Body of pancreas (tissue), 4 donors: Measurements from ENCODE around the gene TM4SF20. TPM values are rescaled to one million over a fixed set of nuclear protein-coding genes. Genes with fewer than 3 reads are reported as not detected.

Experiments used
- ATAC-seq: fragments of 150-250 bp; one replicate; pipeline ENCODE4 v1.9.1; 2016
- DNase-seq, 4 donors: peaks; one replicate each; pipeline ENCODE4 v3.0.0-alpha.2; 2019
- H3K27ac ChIP-seq, 4 donors: fragments of 200-600 bp; sonication (generic); 1 replicate in 3 of 4; 2 replicates in 1 of 4; pipeline versions ENCODE4 v1.5.1 to v1.6.1; 2016 to 2019; ENCODE audit warnings: mild to moderate bottlenecking in 1 of 4, mixed read lengths in 1 of 4, moderate library complexity in 1 of 4
- H3K27me3 ChIP-seq, 2 donors: fragments of 200-600 bp; sonication (generic); one replicate each; pipeline ENCODE4 v1.6.0; 2016; ENCODE audit warnings: mild to moderate bottlenecking in 1 of 2
- H3K36me3 ChIP-seq, 2 donors: fragments of 200-600 bp; sonication (generic); replicated peaks in 1 of 2; 2 replicates each; pipeline ENCODE4 v1.5.1; 2016; ENCODE audit warnings: low read depth in 2 of 2; ENCODE audit not compliant: insufficient read depth in 1 of 2
- H3K4me1 ChIP-seq: fragments of 200-600 bp; sonication (generic); one replicate; pipeline ENCODE4 v1.6.0; 2016
- H3K4me3 ChIP-seq, 2 donors: fragments of 200-600 bp; sonication (generic); 1 replicate in 1 of 2; 2 replicates in 1 of 2; pipeline ENCODE4 v1.5.1; 2016 to 2019
- H3K9me3 ChIP-seq, 3 donors: fragments of 200-600 bp; sonication (generic); 1 replicate in 2 of 3; 2 replicates in 1 of 3; pipeline ENCODE4 v1.5.1; 2016
- POLR2A ChIP-seq, 3 donors: fragments of 450-650 bp; IDR thresholded peaks; one replicate each; pipeline ENCODE4 v1.6.1; 2016; ENCODE audit warnings: antibody characterized with exemption in 3 of 3, mild to moderate bottlenecking in 2 of 3
- WGBS, 2 donors: methylation state at CpG; one replicate each; pipeline ENCODE4 v1.1.5; 2017; 5-methylcytosine and 5-hydroxymethylcytosine counted together
- intact Hi-C: fragments of 100-400 bp; cut with DNase I; formaldehyde crosslinking; loops from one replicate; pipeline ENCODE4 v1.15.1; 2023
- total RNA-seq, 2 donors: library from RNA; depleted of rRNA; stranded (reverse); fragments of >200 nt; gene quantifications; one replicate each; pipeline ENCODE4 v1.1.0, GENCODE V29; 2016
- TF ChIP-seq, protein P1 (sequence below), 7 experiments: fragments of 450-650 bp in 4 of 7; fragments of 200-600 bp in 3 of 7; sonication (generic) in 3 of 7; IDR thresholded peaks; one replicate each; pipeline ENCODE4 v1.5.1; 2016 to 2019; ENCODE audit warnings: antibody characterized with exemption in 7 of 7

TM4SF20 gene
- total RNA-seq, 2 donors from 2014 or later: not detected

DNA sequence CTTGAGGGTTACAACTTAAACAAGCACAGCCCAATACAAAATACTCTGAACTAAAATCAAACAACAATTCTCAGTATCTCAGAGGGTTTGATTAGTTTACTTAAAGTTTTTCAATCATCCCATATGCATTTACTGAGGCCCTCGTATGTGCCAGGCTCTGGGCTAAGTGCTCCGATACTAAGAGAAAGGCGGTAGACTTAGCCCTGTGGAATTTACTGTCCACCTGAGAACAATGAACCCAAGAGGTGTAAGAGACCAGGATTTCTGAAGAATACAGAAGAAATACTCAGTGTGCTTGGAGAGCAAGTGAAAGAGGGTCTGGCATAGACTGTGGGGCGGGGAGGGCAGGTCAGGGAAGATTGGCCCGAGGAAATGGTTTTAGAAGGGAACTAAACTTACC is 33.8 kb upstream of the TM4SF20 start:
- no peak for ATAC-seq
- no peak for TF ChIP-seq POLR2A (IDR thresholded peaks at IDR 0.05)
- Histone ChIP-seq H3K27me3 (no peaks in the 10 kb centered on the region), H3K27ac (no peak overlapping the region), H3K36me3 (no peaks in the 10 kb centered on the region), H3K4me3 (no peak overlapping the region), H3K4me1 (no peaks in the 10 kb centered on the region), H3K9me3 (no peaks in the 10 kb centered on the region)
- no peak for DNase-seq
- intact Hi-C loops: loop anchor here (10.0 kb wide), 1 partner anchor 52 kb away; no protein-coding TSS in a partner anchor
- 82 to 88% methylated on average over 5 of the region's 5 CpGs for WGBS, 2 donors

DNA sequence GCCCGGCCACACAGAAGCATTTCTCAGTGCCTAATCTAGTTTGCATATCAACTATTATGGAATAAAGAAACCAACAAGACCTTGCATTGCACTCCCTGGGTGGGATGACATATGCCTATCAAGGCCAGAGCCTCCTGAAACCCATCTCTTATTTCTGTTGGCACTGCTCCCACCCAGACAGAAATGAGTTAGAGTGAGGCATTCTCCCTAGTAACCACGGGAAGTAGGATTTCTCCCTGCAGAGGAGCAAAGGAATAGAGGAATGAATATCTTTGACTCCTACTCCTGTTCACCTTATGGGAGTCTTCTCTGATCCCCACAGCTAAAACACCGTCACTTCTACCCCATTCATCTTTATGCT is 32.9 kb upstream of the TM4SF20 start:
- WGBS, 2 donors: 74 to 77% methylated on average over 3 of the region's 3 CpGs
- H3K4me1 ChIP-seq: peaks cover 1% of the 10 kb centered on the region
- no peaks in the 10 kb centered on the region for H3K27me3 ChIP-seq
- ATAC-seq (no peak), DNase-seq (no peak)
- TF ChIP-seq, protein P1, sequence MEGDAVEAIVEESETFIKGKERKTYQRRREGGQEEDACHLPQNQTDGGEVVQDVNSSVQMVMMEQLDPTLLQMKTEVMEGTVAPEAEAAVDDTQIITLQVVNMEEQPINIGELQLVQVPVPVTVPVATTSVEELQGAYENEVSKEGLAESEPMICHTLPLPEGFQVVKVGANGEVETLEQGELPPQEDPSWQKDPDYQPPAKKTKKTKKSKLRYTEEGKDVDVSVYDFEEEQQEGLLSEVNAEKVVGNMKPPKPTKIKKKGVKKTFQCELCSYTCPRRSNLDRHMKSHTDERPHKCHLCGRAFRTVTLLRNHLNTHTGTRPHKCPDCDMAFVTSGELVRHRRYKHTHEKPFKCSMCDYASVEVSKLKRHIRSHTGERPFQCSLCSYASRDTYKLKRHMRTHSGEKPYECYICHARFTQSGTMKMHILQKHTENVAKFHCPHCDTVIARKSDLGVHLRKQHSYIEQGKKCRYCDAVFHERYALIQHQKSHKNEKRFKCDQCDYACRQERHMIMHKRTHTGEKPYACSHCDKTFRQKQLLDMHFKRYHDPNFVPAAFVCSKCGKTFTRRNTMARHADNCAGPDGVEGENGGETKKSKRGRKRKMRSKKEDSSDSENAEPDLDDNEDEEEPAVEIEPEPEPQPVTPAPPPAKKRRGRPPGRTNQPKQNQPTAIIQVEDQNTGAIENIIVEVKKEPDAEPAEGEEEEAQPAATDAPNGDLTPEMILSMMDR (IDR thresholded peaks at IDR 0.05): no peak
- no peak for TF ChIP-seq POLR2A (IDR thresholded peaks at IDR 0.05)
- intact Hi-C loops: loop anchor here (10.0 kb wide), 1 partner anchor 53 kb away; no protein-coding TSS in a partner anchor
- no peaks in the 10 kb centered on the region for H3K36me3 ChIP-seq
- H3K4me3 ChIP-seq: no peak overlapping the region
- no peak overlapping the region for H3K27ac ChIP-seq
- no peaks in the 10 kb centered on the region for H3K9me3 ChIP-seq

DNA sequence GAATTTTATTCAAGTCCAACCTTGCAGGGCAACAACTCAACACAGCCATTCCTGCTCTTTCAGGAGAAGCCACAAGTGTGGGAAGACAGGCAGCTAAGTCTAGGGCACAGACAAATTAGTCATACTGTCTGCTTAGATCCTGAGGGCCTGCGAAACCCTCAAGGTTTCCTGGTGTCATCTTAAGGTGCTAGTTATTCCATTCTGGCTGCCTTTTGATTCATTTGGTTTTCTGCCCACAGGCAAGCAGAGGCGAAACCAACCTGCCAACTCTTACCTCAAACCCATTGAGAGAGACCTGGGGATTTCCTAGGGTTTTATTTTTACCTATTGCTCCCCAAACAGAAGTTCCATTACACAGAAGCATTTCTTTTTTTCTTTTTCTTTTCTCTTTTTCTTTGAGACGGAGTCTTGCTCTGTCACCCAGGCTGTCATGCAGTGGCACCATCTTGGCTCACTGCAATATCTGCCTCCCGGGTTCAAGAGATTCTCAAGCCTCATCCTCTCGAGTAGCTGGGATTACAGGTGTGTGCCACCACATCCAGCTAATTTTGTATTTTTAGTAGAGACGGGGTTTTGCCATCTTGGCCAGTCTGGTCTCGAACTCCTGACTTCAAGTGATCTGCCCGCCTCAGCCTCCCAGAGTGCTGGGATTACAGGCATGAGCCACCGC is 32.3 kb upstream of the TM4SF20 start:
- TF ChIP-seq POLR2A (IDR thresholded peaks at IDR 0.05): no peak
- TF ChIP-seq, protein P1 (IDR thresholded peaks at IDR 0.05): no peak
- no peaks in the 10 kb centered on the region for H3K9me3 ChIP-seq
- no peaks in the 10 kb centered on the region for H3K36me3 ChIP-seq
- H3K4me1 ChIP-seq: peaks cover 7% of the 10 kb centered on the region
- DNase-seq (no peak), ATAC-seq (no peak)
- H3K27me3 ChIP-seq: no peaks in the 10 kb centered on the region
- H3K4me3 ChIP-seq: no peak overlapping the region
- no peak overlapping the region for H3K27ac ChIP-seq
- WGBS, 2 donors: 86 to 90% methylated on average over 9 of the region's 9 CpGs
- intact Hi-C loops: loop anchor here (10.0 kb wide), 1 partner anchor 53 kb away; no protein-coding TSS in a partner anchor

- Histone ChIP-seq H3K4me3 (no peak overlapping the region), H3K9me3 (no peaks in the 10 kb centered on the region), H3K27me3 (no peaks in the 10 kb centered on the region), H3K4me1 (peaks cover 10% of the 10 kb centered on the region), H3K27ac (no peak overlapping the region), H3K36me3 (no peaks in the 10 kb centered on the region)
- DNase-seq (no peak), ATAC-seq (no peak)
- 53 to 57% methylated on average over 3 of the region's 3 CpGs for WGBS, 2 donors
- intact Hi-C loops: loop anchor here (10.0 kb wide), 1 partner anchor 55 kb away; no protein-coding TSS in a partner anchor
- TF ChIP-seq POLR2A (IDR thresholded peaks at IDR 0.05): no peak
- TF ChIP-seq, protein P1 (IDR thresholded peaks at IDR 0.05): no peak
These were observed 31.1 kb upstream of the TM4SF20 start for GRCh38 chr2:227410191-227410590.

DNA sequence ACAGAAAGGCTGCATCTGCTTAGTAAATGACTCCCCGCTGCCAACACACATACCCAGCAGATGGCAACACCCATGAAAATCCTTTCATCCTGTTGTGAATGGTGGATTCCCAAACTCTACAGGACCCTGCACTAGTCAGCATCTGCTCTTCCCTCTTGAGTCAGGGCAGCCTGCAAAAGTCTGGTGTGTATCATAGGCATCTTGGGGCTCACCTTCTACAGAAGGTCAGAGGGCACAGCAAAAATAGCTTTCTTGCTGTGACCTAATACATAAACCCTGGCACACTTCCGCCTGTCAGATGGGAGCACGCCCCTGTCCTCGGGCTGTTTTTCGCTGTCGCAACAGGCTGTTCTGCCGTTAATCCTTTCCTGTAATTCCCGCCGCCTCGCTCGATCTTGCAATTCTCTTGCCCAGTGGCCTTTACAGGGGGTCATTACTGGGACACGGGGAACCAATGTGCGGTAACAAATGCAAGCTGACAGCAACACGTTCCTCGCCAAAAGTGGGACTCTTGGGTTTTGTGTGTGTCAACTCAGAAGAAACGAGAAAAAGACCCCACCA is 28.6 kb upstream of the TM4SF20 start:
- intact Hi-C loops: no loop called here
- Histone ChIP-seq H3K36me3 (no peaks in the 10 kb centered on the region), H3K4me3 (no peak overlapping the region), H3K27ac (peak overlapping the region in 1 of 4 donors; percentile 72), H3K9me3 (no peaks in the 10 kb centered on the region), H3K27me3 (no peaks in the 10 kb centered on the region), H3K4me1 (peaks cover 10% of the 10 kb centered on the region)
- ATAC-seq (no peak), DNase-seq (peak in 1 of 4 donors; percentile 67)
- no peak for TF ChIP-seq POLR2A (IDR thresholded peaks at IDR 0.05)
- TF ChIP-seq, protein P1 (IDR thresholded peaks at IDR 0.05): no peak
- 58 to 80% methylated on average over 16 of the region's 16 CpGs for WGBS, 2 donors
